ENCODE measurements around the gene HSD17B14.

HSD17B14 gene

DNA sequence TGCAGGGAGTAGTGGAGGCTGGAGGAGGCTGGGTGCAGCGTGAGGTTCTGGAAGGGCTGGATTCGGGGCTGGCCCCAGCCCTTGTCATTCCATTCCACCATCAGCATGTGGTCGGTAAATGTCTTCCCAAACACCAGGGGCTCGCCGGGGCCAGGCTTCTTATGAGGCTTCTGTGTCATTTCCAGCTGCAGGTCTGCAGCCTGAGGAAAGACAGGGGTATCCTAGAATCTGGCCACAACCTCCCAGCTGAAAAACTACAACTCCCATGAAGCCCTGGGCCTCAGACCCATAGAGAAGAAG, 29.8 kb downstream of the HSD17B14 start:
- TF ChIP-seq, protein P1, sequence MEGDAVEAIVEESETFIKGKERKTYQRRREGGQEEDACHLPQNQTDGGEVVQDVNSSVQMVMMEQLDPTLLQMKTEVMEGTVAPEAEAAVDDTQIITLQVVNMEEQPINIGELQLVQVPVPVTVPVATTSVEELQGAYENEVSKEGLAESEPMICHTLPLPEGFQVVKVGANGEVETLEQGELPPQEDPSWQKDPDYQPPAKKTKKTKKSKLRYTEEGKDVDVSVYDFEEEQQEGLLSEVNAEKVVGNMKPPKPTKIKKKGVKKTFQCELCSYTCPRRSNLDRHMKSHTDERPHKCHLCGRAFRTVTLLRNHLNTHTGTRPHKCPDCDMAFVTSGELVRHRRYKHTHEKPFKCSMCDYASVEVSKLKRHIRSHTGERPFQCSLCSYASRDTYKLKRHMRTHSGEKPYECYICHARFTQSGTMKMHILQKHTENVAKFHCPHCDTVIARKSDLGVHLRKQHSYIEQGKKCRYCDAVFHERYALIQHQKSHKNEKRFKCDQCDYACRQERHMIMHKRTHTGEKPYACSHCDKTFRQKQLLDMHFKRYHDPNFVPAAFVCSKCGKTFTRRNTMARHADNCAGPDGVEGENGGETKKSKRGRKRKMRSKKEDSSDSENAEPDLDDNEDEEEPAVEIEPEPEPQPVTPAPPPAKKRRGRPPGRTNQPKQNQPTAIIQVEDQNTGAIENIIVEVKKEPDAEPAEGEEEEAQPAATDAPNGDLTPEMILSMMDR (IDR thresholded peaks at IDR 0.05; ENCODE audit: low read depth, low read length), result no peak
- Histone ChIP-seq H3K4me3 (ENCODE audit: low read depth, low read length) (no peak overlapping the region), H3K36me3 (peaks cover 23% of the 10 kb centered on the region), H3K27me3 (ENCODE audit: insufficient read depth, low read depth, severe bottlenecking) (no peaks in the 10 kb centered on the region), H3K27ac (no peak overlapping the region), H3K9me3 (ENCODE audit: severe bottlenecking) (no peaks in the 10 kb centered on the region)
- no peak for DNase-seq

DNA sequence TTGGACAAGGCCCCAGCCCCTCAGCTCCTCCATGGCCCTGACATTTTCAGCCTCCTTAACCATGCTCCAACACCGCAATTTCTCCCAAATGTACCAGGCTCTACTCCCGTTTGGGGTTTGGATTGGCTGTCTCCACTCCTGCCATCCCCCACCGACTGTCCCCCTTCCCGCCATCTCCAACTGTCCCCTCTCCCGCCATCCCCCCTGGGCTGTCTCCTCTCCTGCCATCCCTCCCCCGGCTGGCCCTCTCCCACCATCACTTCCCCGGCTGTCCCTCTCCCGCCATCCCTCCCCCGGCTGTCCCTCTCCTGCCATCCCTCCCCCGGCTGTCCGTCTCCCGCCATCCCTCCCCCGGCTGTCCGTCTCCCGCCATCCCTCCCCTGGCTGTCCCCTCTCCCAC, 30.8 kb downstream of the HSD17B14 start:
- TF ChIP-seq, protein P1 (IDR thresholded peaks at IDR 0.05; ENCODE audit: low read depth, low read length), result no peak
- H3K27ac ChIP-seq, result no peak overlapping the region
- H3K4me3 ChIP-seq (ENCODE audit: low read depth, low read length), result no peak overlapping the region
- H3K27me3 ChIP-seq (ENCODE audit: insufficient read depth, low read depth, severe bottlenecking), result no peaks in the 10 kb centered on the region
- no peak for DNase-seq
- no peaks in the 10 kb centered on the region for H3K9me3 ChIP-seq (ENCODE audit: severe bottlenecking)
- peaks cover 23% of the 10 kb centered on the region for H3K36me3 ChIP-seq

DNA sequence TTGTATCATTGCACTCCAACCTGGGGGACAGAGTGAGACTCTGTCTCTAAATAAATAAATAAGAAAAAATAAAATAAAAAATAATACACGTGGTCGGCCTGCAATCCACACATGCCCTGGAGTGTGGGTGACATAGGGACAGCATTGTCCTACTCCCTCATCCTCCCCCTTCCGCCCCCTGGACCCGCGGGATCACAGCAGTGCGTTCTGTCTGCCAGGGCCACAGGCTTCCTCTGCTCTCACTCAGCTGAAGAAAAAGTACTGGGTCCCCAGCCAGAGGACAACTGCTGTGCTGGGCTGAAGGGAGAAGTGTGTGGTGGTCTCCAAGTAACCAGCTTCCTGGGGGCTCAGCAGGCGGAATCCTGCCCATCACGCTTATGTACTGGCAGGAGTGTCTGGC, 31.8 kb downstream of the HSD17B14 start:
- Histone ChIP-seq H3K36me3 (peaks cover 23% of the 10 kb centered on the region), H3K9me3 (ENCODE audit: severe bottlenecking) (no peaks in the 10 kb centered on the region), H3K27ac (no peak overlapping the region), H3K4me3 (ENCODE audit: low read depth, low read length) (no peak overlapping the region), H3K27me3 (ENCODE audit: insufficient read depth, low read depth, severe bottlenecking) (no peaks in the 10 kb centered on the region)
- TF ChIP-seq, protein P1 (IDR thresholded peaks at IDR 0.05; ENCODE audit: low read depth, low read length), result no peak
- DNase-seq, result no peak

DNA sequence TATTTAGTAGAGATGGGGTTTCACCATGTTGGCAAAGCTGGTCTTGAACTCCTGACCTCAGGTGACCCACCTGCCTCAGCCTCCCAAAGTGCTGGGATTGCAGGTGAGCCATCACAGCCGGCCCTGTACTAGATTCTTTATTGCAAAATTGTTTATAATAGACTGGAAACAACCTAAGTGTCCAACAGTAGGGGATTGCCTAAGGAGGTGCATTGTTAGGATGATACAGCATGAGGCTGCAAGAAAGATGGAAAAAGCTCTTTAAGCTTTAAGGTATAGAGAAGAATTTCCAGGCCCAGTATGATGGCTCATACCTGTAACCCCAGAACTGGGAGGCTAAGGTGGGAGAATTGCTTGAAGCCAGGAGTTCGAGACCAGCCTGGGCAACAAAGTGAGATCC, 33.7 kb downstream of the HSD17B14 start:
- TF ChIP-seq, protein P1 (IDR thresholded peaks at IDR 0.05; ENCODE audit: low read depth, low read length), result no peak
- Histone ChIP-seq H3K36me3 (peaks cover 20% of the 10 kb centered on the region), H3K4me3 (ENCODE audit: low read depth, low read length) (no peak overlapping the region), H3K27me3 (ENCODE audit: insufficient read depth, low read depth, severe bottlenecking) (no peaks in the 10 kb centered on the region), H3K27ac (no peak overlapping the region), H3K9me3 (ENCODE audit: severe bottlenecking) (no peaks in the 10 kb centered on the region)
- no peak for DNase-seq

DNA sequence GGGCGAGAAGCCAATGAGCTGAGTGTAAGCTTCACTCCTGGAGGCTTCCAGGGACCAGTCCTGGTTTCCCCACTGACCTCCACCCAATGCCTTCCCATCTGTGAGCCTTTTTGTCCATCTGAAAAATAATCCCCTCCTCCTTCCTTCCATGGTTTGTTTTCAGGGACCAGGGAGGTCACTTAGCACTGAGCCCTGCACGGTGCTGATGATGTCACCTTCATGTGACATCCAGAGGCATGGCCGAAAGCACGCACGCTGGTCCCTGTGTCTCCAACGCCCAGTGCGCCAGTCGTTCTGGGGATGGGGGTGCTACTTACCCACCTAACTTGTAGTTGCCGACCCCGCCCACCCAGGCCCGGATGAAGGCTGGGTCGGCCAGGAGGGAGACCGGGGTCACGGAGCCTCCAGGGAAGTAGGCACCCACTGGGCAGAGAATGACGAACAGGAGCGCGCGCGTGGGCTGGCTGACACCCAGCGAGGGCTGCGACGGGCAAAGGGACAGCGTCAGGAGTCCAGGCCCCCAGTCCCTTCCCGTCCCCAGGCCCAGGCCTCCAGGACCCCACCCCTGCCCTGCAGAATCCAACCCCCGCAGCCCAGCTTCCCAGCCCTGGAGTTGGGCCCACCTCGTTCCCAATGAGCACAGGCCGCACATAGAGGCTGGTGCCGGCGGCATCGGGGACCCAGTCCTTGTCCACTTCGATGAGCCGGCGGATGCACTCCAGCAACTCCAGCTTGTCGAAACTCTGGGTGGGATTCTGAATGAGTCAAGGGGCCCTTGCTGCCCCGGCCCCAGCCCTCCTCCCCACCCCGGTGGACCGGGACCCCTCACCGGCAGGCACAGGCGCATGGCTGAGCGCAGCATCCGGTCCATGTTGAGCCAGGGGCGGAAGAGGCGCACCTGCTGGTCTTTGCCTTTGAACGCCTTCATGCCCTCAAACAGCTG, 36.7 kb downstream of the HSD17B14 start:
- no peaks in the 10 kb centered on the region for H3K27me3 ChIP-seq (ENCODE audit: insufficient read depth, low read depth, severe bottlenecking)
- TF ChIP-seq, protein P1 (IDR thresholded peaks at IDR 0.05; ENCODE audit: low read depth, low read length), result no peak
- no peaks in the 10 kb centered on the region for H3K9me3 ChIP-seq (ENCODE audit: severe bottlenecking)
- peaks cover 15% of the 10 kb centered on the region for H3K36me3 ChIP-seq
- no peak for DNase-seq
- H3K27ac ChIP-seq, result peak overlapping the region; percentile 80
- H3K4me3 ChIP-seq (ENCODE audit: low read depth, low read length), result no peak overlapping the region

DNA sequence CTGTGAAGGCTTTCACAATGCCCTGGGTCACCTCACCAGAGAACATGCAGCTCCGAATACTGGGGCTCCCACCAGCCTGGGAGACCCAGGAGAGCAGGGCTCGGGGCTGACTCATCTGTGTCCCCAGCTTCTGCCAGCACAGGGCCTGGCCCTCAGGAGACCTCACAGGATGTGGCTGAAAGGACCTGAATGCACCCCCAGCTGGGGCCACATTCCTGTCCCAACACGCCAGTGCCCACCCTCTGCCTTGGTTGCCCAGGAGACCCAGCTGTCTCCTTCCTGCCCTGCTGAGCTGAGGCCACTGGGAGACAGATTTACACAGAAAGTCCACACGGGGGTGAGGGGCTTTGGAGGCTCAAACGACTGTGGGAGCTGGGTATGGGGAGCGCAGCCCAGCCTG, 37.4 kb downstream of the HSD17B14 start:
- TF ChIP-seq, protein P1 (IDR thresholded peaks at IDR 0.05; ENCODE audit: low read depth, low read length), result no peak
- H3K36me3 ChIP-seq, result peaks cover 12% of the 10 kb centered on the region
- no peak overlapping the region for H3K4me3 ChIP-seq (ENCODE audit: low read depth, low read length)
- H3K9me3 ChIP-seq (ENCODE audit: severe bottlenecking), result no peaks in the 10 kb centered on the region
- H3K27ac ChIP-seq, result peak overlapping the region; percentile 80
- DNase-seq, result peak; percentile 82
- H3K27me3 ChIP-seq (ENCODE audit: insufficient read depth, low read depth, severe bottlenecking), result no peaks in the 10 kb centered on the region
